ENCODE data around the gene KCTD21. TPM values are rescaled to one million over a fixed set of nuclear protein-coding genes. Genes with fewer than 3 reads are reported as not detected.

Gene KCTD21
- polyA plus RNA-seq, 4 donors: 4.1 to 6.5 (median 5.6) TPM

GRCh38 chr11:78214331-78215194 is 26.1 kb upstream of the KCTD21 start:
- FAIRE-seq (no peak), DNase-seq (no peak)
- Histone ChIP-seq H3K27me3 (ENCODE audit: control insufficient read depth in 3 of 3, insufficient read depth in 3 of 3, low read length in 3 of 3) (no peaks in the 10 kb centered on the region), H3K9me3 (ENCODE audit: control insufficient read depth in 2 of 2, insufficient read depth in 1 of 2, low read depth in 1 of 2, low read length in 1 of 2) (peaks cover 0 to 2% of the 10 kb centered on the region in 2 donors), H3K36me3 (ENCODE audit: control insufficient read depth in 3 of 3, insufficient read depth in 2 of 3, low read depth in 1 of 3, low read length in 3 of 3) (peaks cover 5 to 57% (median 18%) of the 10 kb centered on the region in 3 donors), H3K4me1 (ENCODE audit: control insufficient read depth in 3 of 3, insufficient read depth in 2 of 3, low read depth in 1 of 3, low read length in 2 of 3) (no peaks in the 10 kb centered on the region), H3K27ac (ENCODE audit: low read depth in 1 of 3, low read length in 2 of 3) (no peak overlapping the region), H3K4me3 (ENCODE audit: low read depth in 1 of 3, low read length in 3 of 3) (no peak overlapping the region)
- WGBS, 3 donors: 85 to 87% (median 85%) methylated on average over 12 of the region's 12 CpGs

DNA sequence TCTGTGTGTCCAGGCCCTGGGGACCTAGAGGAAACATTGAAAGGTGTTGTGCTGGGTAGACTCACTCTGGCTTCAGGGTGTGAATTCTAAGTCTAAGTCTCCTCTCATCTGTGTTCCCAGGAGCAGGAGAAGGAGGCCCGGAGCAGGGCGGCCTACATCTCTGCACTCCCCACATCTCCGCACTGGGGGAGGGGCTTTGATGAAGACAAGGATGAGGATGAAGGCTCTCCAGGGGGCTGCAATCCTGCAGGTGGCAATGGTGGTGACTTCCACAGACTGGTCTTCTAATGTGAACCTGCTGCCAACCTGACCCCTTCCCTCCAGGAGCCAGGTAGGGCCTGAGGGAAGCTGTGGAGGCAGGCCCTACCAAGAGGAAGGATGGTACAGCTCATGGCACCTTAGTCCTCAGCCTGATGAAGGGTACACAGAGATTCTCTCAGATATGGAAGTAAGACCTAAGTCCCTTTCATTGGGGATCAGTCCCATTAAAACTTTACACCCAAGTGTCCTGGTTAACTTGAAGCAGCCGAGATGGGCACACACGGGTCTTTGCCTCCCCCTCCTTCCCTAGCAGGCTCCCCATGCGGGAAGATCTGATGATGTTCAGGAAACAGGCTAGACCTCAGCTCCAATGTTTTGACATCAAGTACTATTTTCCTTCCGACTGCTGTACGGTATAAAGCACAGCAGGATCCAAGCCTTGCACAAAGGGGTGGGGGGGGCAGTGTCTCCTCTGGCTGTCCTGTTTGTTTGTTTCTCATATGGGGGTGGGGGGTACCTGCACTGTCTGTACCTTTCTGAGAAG is 25.3 kb upstream of the KCTD21 start:
- Histone ChIP-seq H3K4me3 (ENCODE audit: low read depth in 1 of 3, low read length in 3 of 3) (no peak overlapping the region), H3K27ac (ENCODE audit: low read depth in 1 of 3, low read length in 2 of 3) (no peak overlapping the region), H3K36me3 (ENCODE audit: control insufficient read depth in 3 of 3, insufficient read depth in 2 of 3, low read depth in 1 of 3, low read length in 3 of 3) (peaks cover 5 to 57% (median 15%) of the 10 kb centered on the region in 3 donors), H3K9me3 (ENCODE audit: control insufficient read depth in 2 of 2, insufficient read depth in 1 of 2, low read depth in 1 of 2, low read length in 1 of 2) (peaks cover 0 to 2% of the 10 kb centered on the region in 2 donors), H3K4me1 (ENCODE audit: control insufficient read depth in 3 of 3, insufficient read depth in 2 of 3, low read depth in 1 of 3, low read length in 2 of 3) (no peaks in the 10 kb centered on the region), H3K27me3 (ENCODE audit: control insufficient read depth in 3 of 3, insufficient read depth in 3 of 3, low read length in 3 of 3) (no peaks in the 10 kb centered on the region)
- DNase-seq (no peak), FAIRE-seq (no peak)
- WGBS, 3 donors: 80 to 91% (median 85%) methylated on average over 8 of the region's 8 CpGs

DNA sequence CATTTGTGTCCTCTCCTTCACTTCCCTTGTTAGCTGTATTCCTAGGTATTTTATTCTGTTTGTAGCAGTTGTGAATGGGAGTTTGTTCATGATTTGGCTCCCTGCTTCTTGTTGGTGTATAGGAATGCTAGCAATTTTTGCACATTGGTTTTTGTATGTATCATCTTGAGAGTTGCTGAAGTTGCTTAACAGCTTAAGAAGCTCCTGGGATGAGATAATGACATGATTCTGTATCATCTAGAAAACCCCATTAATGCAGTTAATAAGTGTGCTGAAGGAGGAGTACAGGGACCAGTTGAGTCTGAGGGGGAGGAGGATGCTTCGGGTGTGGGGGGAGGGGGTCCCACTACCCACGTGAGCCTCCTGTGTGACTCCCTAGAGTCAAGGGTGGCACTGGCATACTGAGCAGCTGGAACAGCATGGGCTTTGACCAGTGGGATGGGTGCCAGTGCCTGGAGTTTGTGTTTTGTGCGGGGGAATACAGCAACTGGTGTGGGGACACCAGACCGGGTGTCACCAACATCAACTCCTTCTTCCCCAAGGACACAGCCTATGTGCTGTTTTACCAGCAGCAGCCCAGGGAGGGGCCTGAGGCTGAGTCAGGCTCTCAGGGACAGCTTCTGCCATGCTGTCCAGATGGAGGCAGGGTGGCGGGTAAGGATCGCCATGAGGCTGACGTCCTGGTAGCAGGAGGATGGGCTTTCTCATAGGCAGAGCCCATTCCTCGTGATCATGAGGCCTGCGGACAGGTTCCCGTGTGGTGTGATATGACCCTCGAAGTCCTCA is 24.4 kb upstream of the KCTD21 start:
- Histone ChIP-seq H3K27me3 (ENCODE audit: control insufficient read depth in 3 of 3, insufficient read depth in 3 of 3, low read length in 3 of 3) (no peaks in the 10 kb centered on the region), H3K4me3 (ENCODE audit: low read depth in 1 of 3, low read length in 3 of 3) (no peak overlapping the region), H3K27ac (ENCODE audit: low read depth in 1 of 3, low read length in 2 of 3) (no peak overlapping the region), H3K36me3 (ENCODE audit: control insufficient read depth in 3 of 3, insufficient read depth in 2 of 3, low read depth in 1 of 3, low read length in 3 of 3) (peaks cover 5 to 51% (median 12%) of the 10 kb centered on the region in 3 donors), H3K4me1 (ENCODE audit: control insufficient read depth in 3 of 3, insufficient read depth in 2 of 3, low read depth in 1 of 3, low read length in 2 of 3) (no peaks in the 10 kb centered on the region), H3K9me3 (ENCODE audit: control insufficient read depth in 2 of 2, insufficient read depth in 1 of 2, low read depth in 1 of 2, low read length in 1 of 2) (peaks cover 0 to 2% of the 10 kb centered on the region in 2 donors)
- DNase-seq (no peak), FAIRE-seq (no peak)
- WGBS, 3 donors: 80 to 88% (median 87%) methylated on average over 11 of the region's 11 CpGs

GRCh38 chr11:78211565-78211964 is 23.1 kb upstream of the KCTD21 start:
- Histone ChIP-seq H3K36me3 (ENCODE audit: control insufficient read depth in 3 of 3, insufficient read depth in 2 of 3, low read depth in 1 of 3, low read length in 3 of 3) (peaks cover 5 to 49% (median 9%) of the 10 kb centered on the region in 3 donors), H3K27me3 (ENCODE audit: control insufficient read depth in 3 of 3, insufficient read depth in 3 of 3, low read length in 3 of 3) (no peaks in the 10 kb centered on the region), H3K27ac (ENCODE audit: low read depth in 1 of 3, low read length in 2 of 3) (no peak overlapping the region), H3K9me3 (ENCODE audit: control insufficient read depth in 2 of 2, insufficient read depth in 1 of 2, low read depth in 1 of 2, low read length in 1 of 2) (peaks cover 0 to 2% of the 10 kb centered on the region in 2 donors), H3K4me3 (ENCODE audit: low read depth in 1 of 3, low read length in 3 of 3) (no peak overlapping the region), H3K4me1 (ENCODE audit: control insufficient read depth in 3 of 3, insufficient read depth in 2 of 3, low read depth in 1 of 3, low read length in 2 of 3) (no peaks in the 10 kb centered on the region)
- DNase-seq (no peak), FAIRE-seq (no peak)
- 89 to 95% (median 95%) methylated on average over 5 of the region's 5 CpGs for WGBS, 3 donors

- Histone ChIP-seq H3K4me3 (ENCODE audit: low read depth in 1 of 3, low read length in 3 of 3) (no peak overlapping the region), H3K36me3 (ENCODE audit: control insufficient read depth in 3 of 3, insufficient read depth in 2 of 3, low read depth in 1 of 3, low read length in 3 of 3) (peaks cover 3 to 40% (median 6%) of the 10 kb centered on the region in 3 donors), H3K27me3 (ENCODE audit: control insufficient read depth in 3 of 3, insufficient read depth in 3 of 3, low read length in 3 of 3) (no peaks in the 10 kb centered on the region), H3K4me1 (ENCODE audit: control insufficient read depth in 3 of 3, insufficient read depth in 2 of 3, low read depth in 1 of 3, low read length in 2 of 3) (no peaks in the 10 kb centered on the region), H3K27ac (ENCODE audit: low read depth in 1 of 3, low read length in 2 of 3) (no peak overlapping the region), H3K9me3 (ENCODE audit: control insufficient read depth in 2 of 2, insufficient read depth in 1 of 2, low read depth in 1 of 2, low read length in 1 of 2) (peaks cover 0 to 2% of the 10 kb centered on the region in 2 donors)
- DNase-seq: no peak
- 89 to 93% (median 91%) methylated on average over 30 to 31 of the region's 31 CpGs for whole genome bisulfite sequencing, 3 donors
- no peak for FAIRE-seq
Measured at GRCh38 chr11:78210000-78210608, 21.7 kb upstream of the KCTD21 start.

DNA sequence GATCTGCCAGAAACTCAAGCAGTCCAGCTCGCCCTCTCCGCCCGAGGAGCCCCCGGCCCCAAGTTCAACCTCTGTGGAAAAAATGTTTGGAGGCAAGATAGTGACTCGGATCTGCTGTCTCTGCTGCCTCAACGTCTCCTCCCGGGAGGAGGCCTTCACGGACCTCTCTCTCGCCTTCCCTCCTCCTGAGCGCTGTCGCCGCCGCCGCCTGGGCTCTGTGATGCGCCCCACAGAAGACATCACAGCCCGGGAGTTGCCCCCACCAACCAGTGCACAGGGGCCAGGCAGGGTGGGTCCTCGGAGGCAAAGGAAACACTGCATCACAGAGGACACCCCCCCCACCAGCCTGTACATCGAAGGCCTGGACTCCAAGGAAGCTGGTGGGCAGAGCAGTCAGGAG is 21.1 kb upstream of the KCTD21 start:
- WGBS, 3 donors: 92 to 94% (median 93%) methylated on average over 18 of the region's 18 CpGs
- Histone ChIP-seq H3K27me3 (ENCODE audit: control insufficient read depth in 3 of 3, insufficient read depth in 3 of 3, low read length in 3 of 3) (no peaks in the 10 kb centered on the region), H3K4me3 (ENCODE audit: low read depth in 1 of 3, low read length in 3 of 3) (no peak overlapping the region), H3K27ac (ENCODE audit: low read depth in 1 of 3, low read length in 2 of 3) (no peak overlapping the region), H3K4me1 (ENCODE audit: control insufficient read depth in 3 of 3, insufficient read depth in 2 of 3, low read depth in 1 of 3, low read length in 2 of 3) (no peaks in the 10 kb centered on the region), H3K9me3 (ENCODE audit: control insufficient read depth in 2 of 2, insufficient read depth in 1 of 2, low read depth in 1 of 2, low read length in 1 of 2) (peaks cover 0 to 2% of the 10 kb centered on the region in 2 donors), H3K36me3 (ENCODE audit: control insufficient read depth in 3 of 3, insufficient read depth in 2 of 3, low read depth in 1 of 3, low read length in 3 of 3) (peaks cover 3 to 40% (median 3%) of the 10 kb centered on the region in 3 donors)
- FAIRE-seq: no peak
- DNase-seq: no peak

DNA sequence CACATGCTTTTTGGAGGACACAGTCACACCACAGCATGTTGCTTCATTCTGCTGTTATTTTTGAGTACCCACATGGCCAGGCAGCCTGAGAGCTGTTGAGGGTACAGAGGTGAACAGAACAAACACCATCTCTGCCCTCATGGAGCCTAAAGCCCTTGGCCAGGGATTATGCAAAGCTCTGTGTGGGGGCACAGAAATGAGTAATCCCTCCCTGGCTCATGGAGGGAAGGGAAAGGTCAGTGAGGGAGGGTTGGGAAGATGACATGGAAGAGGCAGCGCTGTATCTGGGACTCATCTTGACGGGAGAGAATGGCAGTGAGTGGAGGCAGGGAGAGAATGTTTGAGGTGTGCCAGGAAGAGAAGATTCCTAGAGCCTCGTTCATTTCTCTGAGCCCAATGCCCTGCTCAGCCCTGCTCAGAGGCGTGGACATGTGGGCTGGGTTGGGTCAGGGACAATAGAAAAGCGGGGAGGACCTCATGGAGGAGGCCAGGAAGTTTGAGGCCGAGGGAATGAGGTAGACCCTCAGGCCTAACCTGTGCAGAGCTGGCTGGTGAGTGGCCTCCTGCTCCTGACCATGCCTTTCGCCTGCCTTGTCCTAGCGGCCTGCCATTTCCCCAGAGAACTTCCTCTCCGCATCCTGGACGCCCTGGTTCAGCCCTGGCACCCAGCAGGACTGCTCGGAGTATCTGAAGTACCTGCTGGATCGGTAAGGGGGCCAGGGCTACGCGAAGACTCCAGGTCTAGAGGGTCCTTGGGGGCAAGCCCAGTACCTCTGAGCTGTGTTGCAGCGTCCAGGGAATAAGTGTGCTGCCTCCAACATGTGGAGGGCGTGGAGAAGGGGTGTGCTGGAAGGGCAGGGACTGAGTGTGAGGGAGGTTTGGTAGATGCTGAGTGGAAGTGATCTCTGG is 20.1 kb upstream of the KCTD21 start:
- WGBS, 3 donors: 89 to 93% (median 92%) methylated on average over 16 of the region's 16 CpGs
- no peak overlapping the region for H3K27ac ChIP-seq (ENCODE audit: low read depth in 1 of 3, low read length in 2 of 3)
- peaks cover 0 to 2% of the 10 kb centered on the region in 2 donors for H3K9me3 ChIP-seq (ENCODE audit: control insufficient read depth in 2 of 2, insufficient read depth in 1 of 2, low read depth in 1 of 2, low read length in 1 of 2)
- H3K27me3 ChIP-seq (ENCODE audit: control insufficient read depth in 3 of 3, insufficient read depth in 3 of 3, low read length in 3 of 3): no peaks in the 10 kb centered on the region
- no peak for DNase-seq
- no peaks in the 10 kb centered on the region for H3K4me1 ChIP-seq (ENCODE audit: control insufficient read depth in 3 of 3, insufficient read depth in 2 of 3, low read depth in 1 of 3, low read length in 2 of 3)
- FAIRE-seq: no peak
- H3K36me3 ChIP-seq (ENCODE audit: control insufficient read depth in 3 of 3, insufficient read depth in 2 of 3, low read depth in 1 of 3, low read length in 3 of 3): peaks cover 3 to 36% (median 3%) of the 10 kb centered on the region in 3 donors
- no peak overlapping the region for H3K4me3 ChIP-seq (ENCODE audit: low read depth in 1 of 3, low read length in 3 of 3)

All from small intestine (tissue), 7 donors.